ENCODE measurements around the gene RAB40C.

RAB40C gene

DNA sequence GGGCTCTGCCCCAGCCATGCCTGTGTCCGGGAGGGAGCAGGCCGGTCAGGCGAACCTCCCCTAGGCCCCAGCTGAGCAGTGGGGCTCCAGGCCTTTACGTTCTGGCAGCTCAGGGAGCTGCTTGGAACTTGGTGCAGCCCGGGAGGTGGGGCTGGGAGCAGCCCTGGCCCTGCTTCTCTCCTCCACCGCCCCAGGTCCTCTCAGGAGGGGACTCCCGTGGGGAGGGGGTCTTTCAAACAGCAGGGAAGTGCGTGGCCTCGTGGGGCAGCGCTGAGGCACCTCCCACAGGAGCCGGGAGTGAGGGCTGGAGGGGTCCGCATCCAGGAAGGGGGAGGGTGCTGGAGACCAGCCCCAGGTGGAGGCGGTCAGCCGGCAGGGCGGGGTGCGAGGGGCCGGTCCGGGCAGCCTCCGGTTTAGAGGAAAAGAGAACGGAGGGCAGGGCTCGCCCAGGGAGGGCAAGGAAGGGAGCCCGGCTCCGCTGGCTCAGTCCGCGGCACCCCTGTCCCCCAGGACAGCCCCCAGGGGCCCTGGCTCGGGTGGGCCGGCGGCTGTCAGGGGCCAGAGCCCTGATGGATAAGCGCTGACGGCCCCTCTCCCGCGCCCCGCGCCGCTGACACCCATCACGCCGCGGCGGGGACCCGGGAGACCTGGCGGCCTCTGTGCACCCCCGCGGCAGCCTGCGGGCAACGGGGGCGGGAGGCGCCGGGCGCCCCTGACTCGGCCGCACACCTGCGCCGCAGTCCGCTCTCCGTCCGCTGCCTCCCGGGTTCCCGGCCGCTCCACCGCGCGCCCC, 30.3 kb upstream of the RAB40C start:
- DNase-seq, result no peak

DNA sequence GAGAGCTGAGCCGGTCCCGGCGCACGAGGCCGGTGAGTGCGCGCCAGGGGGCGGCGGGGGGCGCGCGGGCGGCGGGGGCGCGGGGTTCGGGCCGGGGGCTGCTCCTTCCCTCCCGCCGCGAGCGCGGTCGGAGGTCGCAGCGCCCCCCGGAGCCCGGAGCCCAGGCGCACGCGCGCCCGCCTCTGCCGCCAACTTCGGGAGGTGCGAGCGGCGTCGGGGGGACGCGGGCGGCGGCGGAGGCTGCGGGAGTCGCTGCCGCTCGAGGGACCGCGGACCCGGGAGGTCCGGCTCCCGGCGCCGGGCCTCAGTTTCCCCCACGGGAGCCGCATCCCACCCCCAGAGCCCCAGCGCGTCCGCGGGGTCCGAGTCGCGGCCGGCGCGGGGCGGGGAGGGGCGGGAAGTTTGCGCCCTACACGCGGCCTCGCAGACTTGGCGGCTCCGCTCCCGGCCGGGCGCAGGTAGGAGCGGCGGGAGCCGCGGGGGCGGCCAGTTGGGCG, 29.6 kb upstream of the RAB40C start, which contains the start of gene PRR35:
PRR35 (plus strand) TSS at position 191 of the 497 bp plus-strand sequence. CDS start 2,901 bp downstream, outside the sequence.
- DNase-seq, result no peak

DNA sequence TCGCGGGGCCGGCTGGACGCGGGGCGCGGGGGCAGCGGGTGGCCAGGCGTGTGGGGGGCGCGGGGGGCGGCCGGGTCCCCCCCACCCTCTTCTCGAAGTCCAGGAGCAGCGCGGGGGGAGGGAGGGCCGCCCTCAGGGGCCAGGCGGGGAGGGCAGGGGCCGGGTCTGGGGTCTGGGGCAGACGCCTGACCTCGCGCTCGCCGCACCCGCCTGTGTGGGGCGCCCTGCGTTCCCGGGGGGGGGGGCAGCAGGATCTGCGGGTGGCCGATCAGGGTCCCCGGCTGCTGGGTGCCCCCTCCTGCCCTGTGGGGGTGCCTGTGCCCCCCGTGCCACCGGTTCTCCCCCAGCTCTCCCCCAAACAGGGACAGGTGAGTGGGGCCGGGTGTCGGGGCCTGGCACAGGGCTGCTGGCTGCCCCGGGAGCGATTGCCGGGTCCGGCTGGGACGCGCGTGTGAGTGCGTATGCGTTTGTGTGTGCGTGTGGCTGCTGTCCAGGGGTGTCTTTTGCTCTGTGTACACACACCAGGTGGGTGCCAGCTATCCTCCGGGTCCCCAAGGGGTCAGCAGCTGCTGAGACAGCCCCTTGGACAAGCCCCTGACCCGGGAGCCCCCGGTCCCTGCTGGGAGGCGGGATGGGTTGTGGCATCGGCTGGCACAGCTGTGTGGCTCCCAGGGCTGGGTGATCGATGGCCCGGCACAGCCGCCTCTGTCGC, 29.0 kb upstream of the RAB40C start:
- no peak for DNase-seq

DNA sequence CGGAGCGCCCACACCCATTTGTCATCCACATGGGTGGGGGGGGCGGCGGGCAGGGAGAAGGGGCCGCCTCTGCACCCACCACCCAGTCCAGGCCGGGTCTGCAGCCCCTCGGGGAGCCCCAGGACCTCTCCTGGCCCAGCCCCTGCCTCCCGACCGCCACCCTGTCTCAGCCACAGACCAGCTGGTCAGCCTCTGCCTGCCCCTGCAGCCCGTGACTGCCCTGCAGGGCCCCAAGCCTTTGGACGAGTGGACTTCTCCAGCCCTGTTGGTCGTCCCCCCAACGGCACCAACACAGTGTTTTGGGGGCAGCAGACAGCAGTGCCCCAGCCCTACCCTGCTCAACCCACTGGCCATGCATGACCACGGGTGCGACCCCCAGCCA, 28.5 kb upstream of the RAB40C start:
- DNase-seq, result no peak

DNA sequence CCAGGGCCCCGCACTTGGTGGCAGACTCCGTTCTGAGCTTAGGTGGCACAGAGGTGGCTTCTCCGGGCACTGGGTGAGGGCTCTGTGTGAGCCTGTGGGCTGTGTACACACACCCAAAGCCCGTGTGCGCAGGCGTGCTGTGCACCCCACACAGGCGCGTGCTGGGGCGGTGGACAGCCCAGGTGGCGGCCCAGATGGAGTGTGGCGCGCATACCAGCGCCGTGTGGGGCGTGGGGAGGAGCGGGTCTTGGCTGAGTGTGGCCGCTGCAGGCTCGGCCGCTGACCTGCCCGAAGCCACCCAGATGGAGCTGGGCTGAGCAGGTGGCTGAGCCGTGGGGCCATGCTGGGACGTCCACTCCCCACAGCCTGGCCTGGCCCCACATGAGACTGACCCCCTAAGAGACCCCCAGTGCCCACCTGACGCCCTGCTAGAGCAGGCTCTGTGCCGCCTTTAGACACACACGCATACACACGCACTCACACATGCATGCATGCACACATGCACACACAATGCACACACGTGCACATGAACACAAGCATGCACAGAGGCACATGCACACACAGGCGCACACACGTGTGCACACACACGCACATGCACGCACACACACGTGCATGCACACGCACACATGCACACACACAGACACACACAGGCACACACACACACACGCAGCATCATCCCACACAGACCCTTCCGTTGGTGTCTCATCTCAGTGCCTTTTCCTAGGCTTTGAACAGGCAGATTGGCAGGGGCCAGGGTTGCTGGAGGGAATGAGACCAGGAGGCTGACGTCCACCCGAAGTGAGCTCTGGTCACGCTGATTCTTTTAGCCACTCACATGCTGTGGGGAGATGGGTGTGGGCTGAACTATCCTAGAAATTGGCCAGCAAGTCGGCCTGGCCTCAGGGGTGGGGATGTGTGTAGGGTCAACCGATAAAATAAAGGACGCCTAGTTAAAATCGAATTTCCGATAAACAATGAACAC, 27.6 kb upstream of the RAB40C start:
- no peak for DNase-seq

DNA sequence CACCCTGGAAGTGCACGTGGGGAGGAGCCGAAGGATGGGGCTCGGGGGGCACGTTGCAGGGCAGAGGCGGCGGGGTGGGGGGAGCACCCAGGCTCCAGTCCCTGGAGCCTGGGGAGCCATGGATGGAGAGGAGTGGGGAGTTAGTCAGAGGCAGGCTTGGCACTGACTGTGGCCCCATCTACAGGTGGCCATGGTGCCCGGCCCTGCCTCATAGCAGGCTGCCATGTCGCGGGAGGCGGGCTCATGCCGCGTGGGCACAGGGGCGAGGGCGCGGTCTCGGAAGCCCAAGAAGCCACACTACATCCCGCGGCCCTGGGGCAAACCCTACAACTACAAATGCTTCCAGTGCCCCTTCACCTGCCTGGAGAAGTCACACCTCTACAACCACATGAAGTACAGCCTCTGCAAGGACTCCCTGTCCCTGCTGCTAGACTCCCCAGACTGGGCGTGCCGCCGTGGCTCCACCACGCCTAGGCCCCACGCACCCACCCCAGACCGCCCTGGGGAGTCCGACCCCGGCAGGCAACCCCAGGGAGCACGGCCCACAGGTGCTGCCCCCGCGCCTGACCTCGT, 26.7 kb upstream of the RAB40C start:
- no peak for DNase-seq

DNA sequence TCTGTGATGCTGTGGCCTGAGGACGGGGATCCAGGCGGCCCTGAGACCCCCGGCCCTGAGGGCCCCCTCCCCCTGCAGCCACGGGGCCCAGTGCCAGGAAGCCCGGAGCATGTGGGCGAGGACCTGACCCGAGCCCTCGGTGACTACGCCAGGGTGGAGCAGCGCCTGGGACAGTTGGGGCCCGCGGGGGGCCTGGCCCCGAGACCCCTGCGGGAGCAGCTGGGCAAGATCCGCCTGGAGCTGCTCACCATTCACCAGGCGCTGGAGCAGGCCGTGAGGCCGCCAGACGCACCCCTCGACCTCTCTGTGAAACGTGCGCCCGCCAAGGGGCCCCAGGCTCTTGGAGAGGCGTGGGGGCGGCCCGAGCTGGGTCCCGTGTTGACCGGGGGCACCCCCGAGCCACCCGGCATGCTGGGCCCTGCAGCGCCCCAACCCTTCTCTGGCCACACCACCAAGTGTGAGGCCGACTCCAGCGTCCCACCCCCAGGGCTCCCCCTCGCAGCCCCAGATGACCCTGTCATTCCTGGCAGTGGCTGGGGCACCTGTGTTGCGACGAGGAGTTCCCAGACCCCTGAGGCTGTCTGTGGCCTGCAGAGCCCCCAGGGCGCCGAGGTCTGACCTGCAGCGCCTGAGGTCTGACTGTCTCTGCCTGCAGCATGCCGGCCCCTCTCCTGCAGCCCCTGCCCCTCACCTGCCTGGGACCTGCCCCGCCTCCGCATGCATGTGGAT, 25.0 kb upstream of the RAB40C start:
- DNase-seq, result no peak

DNA sequence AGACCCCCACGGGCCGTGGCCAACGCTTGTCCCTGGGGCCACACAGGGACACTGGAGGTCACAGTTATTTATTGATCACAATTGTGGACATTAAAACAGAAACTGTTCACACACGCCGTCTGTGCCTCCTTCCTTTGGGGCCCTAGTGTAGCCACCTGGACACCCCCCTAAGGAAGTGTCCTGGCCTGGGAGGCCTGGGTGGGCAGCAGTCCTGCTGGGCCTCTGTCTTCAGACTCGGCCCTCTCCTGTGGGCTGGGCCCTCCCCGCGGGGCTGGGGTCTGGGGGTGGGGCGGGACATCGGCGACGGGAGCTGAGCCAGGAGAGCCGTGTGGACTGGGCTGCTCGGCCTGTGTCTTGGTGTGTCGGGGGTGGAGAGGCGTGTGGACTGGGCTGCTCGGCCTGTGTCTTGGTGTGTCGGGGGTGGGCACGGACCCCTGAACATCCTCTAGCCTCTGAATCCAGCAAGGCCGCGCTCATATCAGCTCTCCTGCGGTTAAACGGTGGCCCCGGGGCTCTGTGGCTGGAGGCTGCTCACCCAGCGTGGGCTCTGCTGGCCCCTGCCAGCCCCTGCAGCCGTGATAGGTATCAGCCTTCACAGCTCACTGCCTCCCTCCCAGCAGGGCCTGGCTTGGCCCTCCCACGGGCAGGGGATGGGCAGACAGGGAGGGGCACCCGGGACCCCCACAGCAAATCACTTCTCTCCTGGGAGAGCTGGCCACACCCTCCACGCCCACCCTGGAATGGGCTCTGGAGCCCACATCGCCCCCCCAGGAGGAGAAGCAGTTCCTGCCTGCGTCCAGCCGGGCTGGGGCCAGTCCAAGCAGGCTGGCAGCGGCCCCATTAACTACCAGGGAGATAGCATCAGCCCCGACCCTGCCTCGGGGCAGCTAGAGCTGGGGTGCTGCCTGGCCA, 24.2 kb upstream of the RAB40C start:
- no peak for DNase-seq

DNA sequence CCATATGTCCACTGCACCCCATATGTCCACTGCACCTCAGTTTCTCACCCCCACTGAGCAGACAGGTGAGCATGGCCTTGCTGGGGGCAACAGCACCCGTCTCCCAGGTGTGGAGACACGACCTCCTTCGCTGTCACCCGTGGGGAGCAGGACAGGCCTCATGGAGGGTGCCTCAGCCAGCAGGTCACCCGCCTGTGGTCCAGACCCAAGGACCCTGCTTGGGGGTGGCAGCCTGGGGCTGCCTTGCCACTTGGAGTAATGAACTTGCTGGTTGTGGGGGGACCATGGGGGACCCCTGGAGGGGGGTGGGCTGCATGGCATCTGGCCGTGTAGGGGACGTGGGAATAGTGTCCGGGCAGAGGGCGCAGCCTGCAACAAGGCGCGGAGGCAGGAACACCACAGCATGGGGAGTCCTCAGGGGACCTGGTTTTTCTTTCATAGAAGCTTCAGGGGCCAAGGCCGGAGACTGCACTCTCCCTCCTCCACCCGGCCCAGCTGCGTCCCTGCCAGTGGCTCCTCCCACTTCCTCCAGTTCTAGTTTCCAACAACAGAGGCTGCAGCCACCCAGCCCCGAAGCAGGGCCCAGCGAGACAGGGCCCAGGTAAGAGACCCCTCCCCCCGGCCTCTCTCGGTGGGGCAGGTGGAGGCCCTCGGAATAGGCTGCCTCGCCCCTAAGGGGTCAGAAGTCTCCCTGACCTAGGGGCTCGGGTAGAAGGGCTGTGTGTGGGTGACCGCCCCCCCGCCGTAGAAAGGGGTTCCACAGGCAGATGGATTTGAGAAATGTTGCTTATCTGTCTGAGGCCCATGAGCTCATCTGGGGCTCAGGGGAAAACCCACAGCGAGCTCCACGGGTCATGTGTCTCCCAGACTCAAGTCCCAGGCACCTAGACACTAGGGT, 23.1 kb upstream of the RAB40C start, which contains the start of gene NHLRC4:
NHLRC4 (plus strand) TSS at position 531 of the 898 bp plus-strand sequence. CDS start 1,043 bp downstream, outside the sequence.
- no peak for DNase-seq

DNA sequence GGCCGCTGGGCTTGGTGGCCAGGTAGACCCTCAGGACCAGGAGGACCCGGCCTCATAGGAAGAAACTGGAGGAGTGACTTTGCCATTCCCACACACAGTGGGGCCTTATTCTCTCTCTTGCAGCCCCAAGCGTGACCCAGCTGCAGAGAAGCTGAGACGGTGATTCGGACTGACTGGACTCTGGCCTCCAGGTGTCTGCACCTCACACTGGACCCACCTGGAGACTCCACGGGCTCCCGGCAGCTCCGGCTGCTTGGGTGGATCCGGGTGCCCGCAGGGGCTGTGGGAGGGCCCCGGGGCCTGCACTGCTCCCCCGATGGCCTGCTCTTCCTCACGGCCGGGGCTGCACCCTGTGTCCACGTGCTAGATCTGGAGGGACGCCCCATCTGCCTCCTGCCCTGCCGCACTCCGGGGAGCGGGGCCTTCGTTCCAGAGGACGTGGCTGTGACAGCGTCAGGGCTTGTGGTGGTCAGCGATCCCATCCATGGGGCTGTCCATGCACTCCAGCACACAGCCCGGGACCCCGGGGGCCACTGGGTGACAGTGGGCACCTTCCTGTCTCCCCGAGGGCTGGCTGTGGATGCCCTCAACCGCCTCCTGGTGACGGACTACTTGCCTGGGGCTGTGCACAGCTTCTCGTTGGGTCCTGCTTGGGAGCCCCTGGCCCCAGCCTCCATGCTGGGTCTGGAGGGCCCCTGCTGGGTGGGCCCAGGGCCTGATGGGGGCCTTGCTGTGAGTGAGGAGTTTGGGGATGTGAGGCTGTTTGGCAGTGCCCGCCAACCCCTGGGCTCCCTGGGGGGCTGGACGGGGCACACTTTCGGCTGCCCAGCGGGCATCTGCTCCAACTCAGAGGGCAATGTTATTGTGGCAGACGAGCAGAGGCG, 22.3 kb upstream of the RAB40C start:
- DNase-seq, result no peak

DNA sequence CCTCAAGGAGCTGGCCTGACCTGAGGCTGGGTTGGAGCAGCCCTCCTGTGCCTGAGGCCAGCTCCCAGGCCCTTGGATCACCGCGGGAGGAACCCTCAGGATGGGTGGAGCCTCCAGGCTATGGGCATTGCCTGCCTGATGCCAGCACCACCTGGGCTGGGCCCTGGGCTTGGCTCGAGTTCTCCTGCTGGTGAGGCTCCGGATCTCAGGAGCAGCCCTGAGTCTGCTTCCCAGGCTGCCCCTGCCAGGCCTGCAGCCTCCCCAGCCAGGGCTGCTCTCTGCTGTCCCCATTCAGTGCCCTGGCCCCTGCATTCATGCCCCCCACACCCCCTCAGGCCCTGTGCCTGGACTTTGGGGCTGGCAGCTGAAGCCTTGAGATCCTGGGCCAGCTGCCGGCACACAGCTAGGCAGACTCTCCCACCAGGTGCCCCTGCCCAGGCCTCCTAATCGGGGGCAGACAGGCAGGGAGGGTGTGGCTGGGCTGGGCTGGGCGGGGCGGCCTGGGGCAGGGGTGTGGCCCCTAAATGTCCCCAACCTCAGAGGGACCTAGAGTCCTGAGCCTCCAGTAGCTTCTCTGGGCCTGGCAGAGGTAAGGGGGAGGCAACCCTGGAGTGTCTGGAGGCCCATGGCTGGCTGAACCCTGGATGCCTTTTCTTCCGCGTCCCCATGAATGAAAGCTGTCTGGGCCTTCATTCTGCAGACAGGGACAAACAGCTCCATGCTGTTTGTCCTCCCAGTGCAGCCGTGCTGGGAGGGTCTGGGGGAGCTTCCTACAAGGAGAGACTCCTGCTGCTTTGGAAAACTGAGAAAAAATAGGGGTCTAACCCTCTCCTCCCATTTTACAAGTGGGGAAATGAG, 21.2 kb upstream of the RAB40C start:
- DNase-seq, result no peak

DNA sequence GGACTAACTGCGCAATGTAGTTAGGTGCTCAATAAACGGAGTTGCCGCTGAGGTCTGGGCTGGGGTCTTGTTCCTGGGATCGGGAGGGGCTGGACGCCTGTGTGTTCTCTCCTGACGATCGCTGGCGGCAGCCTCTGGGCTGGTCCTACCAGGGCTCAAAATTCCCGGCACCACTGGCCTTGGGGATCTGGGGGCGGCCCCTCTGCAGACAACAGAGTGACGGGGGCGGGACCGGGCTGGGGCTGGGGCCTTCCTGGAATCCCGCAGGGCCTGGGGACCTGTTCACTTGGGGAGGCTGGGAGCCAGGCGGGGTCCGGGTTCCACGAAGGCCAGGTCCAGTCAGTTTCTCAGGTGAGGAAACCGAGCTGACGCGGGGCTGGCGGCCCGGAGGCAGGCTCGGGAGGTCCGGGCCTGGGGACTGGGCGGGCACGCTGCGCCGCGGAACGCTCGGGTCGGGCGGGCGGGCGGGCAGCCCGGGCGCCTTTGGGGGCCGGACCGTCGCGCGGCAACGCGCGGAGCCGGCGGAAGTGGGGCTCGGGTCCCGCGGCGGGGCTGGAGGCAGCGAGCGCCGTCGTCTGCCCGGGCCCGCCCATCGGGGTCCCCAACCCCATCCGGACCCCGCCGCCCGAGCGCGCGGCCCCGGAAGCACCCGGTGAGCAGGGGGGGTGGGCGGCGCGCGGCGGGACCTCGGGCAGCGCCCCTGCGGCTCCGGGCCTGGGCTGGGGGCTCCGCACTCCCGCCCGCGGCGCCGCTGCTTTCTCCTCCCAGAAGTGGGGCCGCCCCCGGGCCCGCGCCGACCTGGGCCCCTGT, 20.2 kb upstream of the RAB40C start, which contains the start of gene PIGQ:
PIGQ (plus strand) TSS at position 524 of the 810 bp plus-strand sequence. CDS start 4,107 bp downstream, outside the sequence.
- DNase-seq, result peak; percentile 10

DNA sequence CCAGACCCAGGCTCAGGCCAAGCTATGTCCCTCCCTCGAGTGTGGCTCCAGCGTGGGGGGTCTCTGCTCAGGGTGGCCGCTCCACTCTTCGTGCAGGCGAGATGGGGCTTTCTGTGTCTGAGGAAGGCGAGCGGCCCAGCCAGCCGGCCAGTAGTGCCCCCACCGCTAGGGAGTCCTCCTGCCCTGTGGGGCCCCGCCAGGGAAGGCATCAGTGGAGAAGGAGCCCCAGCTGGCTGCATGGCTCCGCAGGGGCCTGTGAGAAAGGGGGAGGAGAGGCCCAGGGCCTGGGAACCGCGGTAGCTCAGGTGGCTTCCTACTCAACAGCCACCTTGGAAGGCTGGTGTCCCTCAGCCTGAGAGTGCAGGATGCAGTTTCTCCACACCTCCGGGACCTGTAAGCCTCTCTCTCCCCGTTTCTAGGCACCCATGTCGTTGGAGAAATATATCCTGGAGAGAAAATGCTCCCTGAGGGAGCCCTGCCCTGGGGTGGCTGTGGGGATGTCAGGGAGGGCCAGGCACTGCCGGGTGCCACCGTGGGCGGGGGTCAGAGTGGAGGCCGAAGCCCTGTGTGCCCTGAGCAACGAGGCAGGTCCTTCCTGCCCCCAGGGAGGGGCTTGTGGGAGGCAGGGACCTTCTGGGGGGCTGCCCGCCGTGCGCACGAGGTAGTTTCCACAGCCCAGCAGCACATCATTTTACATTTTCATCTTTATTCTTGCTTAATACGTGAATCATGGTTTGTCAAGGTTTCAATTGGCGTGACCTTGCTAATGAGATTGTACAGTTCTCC, 16.8 kb upstream of the RAB40C start:
- no peak for DNase-seq

DNA sequence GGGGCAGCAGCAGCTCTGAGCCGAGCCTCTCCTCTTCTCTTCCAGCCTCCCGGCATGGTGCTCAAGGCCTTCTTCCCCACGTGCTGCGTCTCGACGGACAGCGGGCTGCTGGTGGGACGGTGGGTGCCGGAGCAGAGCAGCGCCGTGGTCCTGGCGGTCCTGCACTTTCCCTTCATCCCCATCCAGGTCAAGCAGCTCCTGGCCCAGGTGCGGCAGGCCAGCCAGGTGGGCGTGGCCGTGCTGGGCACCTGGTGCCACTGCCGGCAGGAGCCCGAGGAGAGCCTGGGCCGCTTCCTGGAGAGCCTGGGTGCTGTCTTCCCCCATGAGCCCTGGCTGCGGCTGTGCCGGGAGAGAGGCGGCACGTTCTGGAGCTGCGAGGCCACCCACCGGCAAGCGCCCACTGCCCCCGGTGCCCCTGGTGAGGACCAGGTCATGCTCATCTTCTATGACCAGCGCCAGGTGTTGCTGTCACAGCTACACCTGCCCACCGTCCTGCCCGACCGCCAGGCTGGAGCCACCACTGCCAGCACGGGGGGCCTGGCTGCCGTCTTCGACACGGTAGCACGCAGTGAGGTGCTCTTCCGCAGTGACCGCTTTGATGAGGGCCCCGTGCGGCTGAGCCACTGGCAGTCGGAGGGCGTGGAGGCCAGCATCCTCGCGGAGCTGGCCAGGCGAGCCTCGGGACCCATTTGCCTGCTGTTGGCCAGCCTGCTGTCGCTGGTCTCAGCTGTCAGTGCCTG, 15.7 kb upstream of the RAB40C start:
- DNase-seq, result no peak

Data from NCI-H1694 (cell line).